ENCODE results near the gene SLC12A8. TPM values are rescaled to one million over a fixed set of nuclear protein-coding genes. Genes with fewer than 3 reads are reported as not detected.

The SLC12A8 gene
- total RNA-seq, 3 donors from 2014 or later = 0.48 to 12.5 (median 9.8) TPM

DNA sequence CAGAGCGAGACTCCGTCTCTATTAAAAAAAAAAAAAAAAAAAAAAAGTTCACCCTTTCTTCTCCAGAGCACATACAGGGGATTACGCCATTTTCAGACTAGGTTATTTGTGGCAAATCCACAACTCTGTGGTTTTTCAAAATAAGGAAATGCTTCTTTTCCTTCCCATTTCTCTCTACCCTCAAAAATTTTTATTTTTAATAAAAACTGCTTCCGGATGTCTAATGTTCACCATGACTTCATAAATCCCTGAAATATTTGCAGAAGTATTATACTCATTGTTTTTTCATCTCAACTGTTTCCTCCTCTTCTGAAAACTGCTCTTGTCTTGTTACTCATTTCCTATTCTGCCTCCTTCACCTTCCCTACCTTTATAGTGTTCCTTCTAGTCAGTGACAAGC, 45.0 kb upstream of the SLC12A8 start:
- H3K27me3 ChIP-seq = no peaks in the 10 kb centered on the region
- no peak for DNase-seq (ENCODE audit: low spot score in 2 of 2)
- intact Hi-C loops (cut with DNase I; ENCODE audit: low total_unique reads) = no loop called here
- H3K4me3 ChIP-seq = no peak overlapping the region
- peaks cover 0 to 5% of the 10 kb centered on the region in 2 donors for H3K9me3 ChIP-seq
- no peak overlapping the region for H3K27ac ChIP-seq
- no peaks in the 10 kb centered on the region for H3K36me3 ChIP-seq
- TF ChIP-seq POLR2A (IDR thresholded peaks at IDR 0.05) (no peak), POLR2AphosphoS5 (IDR thresholded peaks at IDR 0.05) (no peak)
- TF ChIP-seq, protein P1, sequence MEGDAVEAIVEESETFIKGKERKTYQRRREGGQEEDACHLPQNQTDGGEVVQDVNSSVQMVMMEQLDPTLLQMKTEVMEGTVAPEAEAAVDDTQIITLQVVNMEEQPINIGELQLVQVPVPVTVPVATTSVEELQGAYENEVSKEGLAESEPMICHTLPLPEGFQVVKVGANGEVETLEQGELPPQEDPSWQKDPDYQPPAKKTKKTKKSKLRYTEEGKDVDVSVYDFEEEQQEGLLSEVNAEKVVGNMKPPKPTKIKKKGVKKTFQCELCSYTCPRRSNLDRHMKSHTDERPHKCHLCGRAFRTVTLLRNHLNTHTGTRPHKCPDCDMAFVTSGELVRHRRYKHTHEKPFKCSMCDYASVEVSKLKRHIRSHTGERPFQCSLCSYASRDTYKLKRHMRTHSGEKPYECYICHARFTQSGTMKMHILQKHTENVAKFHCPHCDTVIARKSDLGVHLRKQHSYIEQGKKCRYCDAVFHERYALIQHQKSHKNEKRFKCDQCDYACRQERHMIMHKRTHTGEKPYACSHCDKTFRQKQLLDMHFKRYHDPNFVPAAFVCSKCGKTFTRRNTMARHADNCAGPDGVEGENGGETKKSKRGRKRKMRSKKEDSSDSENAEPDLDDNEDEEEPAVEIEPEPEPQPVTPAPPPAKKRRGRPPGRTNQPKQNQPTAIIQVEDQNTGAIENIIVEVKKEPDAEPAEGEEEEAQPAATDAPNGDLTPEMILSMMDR (IDR thresholded peaks at IDR 0.05) = no peak
- no peaks in the 10 kb centered on the region for H3K4me1 ChIP-seq

DNA sequence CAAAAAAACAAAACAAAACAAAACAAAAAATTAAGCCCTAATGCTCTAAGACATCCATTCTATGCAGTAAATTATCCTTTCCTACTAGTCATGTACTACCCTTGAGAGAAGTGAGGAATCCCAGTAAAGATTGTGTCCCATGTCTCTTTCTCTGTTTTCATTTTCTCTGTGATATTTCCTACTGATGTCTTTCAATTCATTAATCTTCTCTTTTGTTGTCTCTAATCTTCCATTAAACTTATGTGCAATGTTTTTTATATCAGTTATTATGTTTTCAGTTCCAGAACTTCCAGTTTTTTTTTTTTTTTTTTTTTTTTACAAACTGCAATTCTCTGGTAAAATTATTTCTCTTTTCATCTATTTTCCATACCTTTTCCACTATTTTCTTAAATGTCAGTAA, 44.1 kb upstream of the SLC12A8 start:
- TF ChIP-seq, protein P1 (IDR thresholded peaks at IDR 0.05) = no peak
- TF ChIP-seq POLR2AphosphoS5 (IDR thresholded peaks at IDR 0.05) (no peak), POLR2A (IDR thresholded peaks at IDR 0.05) (no peak)
- no peaks in the 10 kb centered on the region for H3K27me3 ChIP-seq
- no peak overlapping the region for H3K27ac ChIP-seq
- intact Hi-C loops (cut with DNase I; ENCODE audit: low total_unique reads) = no loop called here
- no peak for DNase-seq (ENCODE audit: low spot score in 2 of 2)
- H3K9me3 ChIP-seq = peaks cover 0 to 5% of the 10 kb centered on the region in 2 donors
- no peaks in the 10 kb centered on the region for H3K36me3 ChIP-seq
- no peak overlapping the region for H3K4me3 ChIP-seq
- H3K4me1 ChIP-seq = no peaks in the 10 kb centered on the region

- H3K36me3 ChIP-seq = no peaks in the 10 kb centered on the region
- intact Hi-C loops (cut with DNase I; ENCODE audit: low total_unique reads) = no loop called here
- no peak for TF ChIP-seq POLR2AphosphoS5 (IDR thresholded peaks at IDR 0.05)
- TF ChIP-seq, protein P1 (IDR thresholded peaks at IDR 0.05) = no peak
- TF ChIP-seq POLR2A (IDR thresholded peaks at IDR 0.05) = no peak
- H3K9me3 ChIP-seq = no peaks in the 10 kb centered on the region
- no peak overlapping the region for H3K27ac ChIP-seq
- H3K4me3 ChIP-seq = no peak overlapping the region
- no peaks in the 10 kb centered on the region for H3K27me3 ChIP-seq
- H3K4me1 ChIP-seq = no peaks in the 10 kb centered on the region
- DNase-seq (ENCODE audit: low spot score in 2 of 2) = no peak
These were observed 38.4 kb upstream of the SLC12A8 start for GRCh38 chr3:125250973-125251372.

GRCh38 chr3:125246237-125246636, 33.7 kb upstream of the SLC12A8 start:
- DNase-seq (ENCODE audit: low spot score in 2 of 2) = no peak
- Histone ChIP-seq H3K4me1 (no peaks in the 10 kb centered on the region), H3K36me3 (no peaks in the 10 kb centered on the region), H3K4me3 (no peak overlapping the region), H3K27me3 (no peaks in the 10 kb centered on the region), H3K27ac (no peak overlapping the region), H3K9me3 (no peaks in the 10 kb centered on the region)
- intact Hi-C loops (cut with DNase I; ENCODE audit: low total_unique reads) = no loop called here
- TF ChIP-seq POLR2AphosphoS5 (IDR thresholded peaks at IDR 0.05) (no peak), POLR2A (IDR thresholded peaks at IDR 0.05) (no peak)

GRCh38 chr3:125245521-125245920, 33.0 kb upstream of the SLC12A8 start:
- Histone ChIP-seq H3K27ac (no peak overlapping the region), H3K4me1 (no peaks in the 10 kb centered on the region), H3K4me3 (no peak overlapping the region), H3K9me3 (no peaks in the 10 kb centered on the region), H3K36me3 (no peaks in the 10 kb centered on the region), H3K27me3 (no peaks in the 10 kb centered on the region)
- intact Hi-C loops (cut with DNase I; ENCODE audit: low total_unique reads) = no loop called here
- no peak for DNase-seq (ENCODE audit: low spot score in 2 of 2)
- TF ChIP-seq POLR2AphosphoS5 (IDR thresholded peaks at IDR 0.05) = no peak
- TF ChIP-seq POLR2A (IDR thresholded peaks at IDR 0.05) = no peak

DNA sequence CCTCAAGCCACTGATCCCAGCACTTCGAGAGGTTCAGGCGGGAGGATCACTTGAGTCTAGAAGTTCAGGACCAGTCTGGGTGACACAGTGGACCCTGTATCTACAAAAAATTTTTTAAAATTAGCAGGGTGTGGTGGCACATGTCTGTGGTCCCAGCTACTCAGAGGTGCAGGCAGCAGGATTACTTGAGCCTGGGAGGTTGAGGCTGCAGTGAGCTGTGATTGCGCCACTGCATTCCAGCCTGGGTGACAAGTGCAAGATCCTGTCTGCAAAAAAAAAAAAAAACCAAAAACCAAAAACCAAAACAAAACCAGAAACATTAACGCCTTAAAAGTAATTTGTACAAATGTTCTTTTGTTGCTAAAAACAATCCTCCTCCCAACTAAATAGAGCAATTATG, 27.9 kb upstream of the SLC12A8 start:
- no peak overlapping the region for H3K27ac ChIP-seq
- H3K27me3 ChIP-seq = no peaks in the 10 kb centered on the region
- no peak overlapping the region for H3K4me3 ChIP-seq
- H3K9me3 ChIP-seq = no peaks in the 10 kb centered on the region
- no peaks in the 10 kb centered on the region for H3K36me3 ChIP-seq
- intact Hi-C loops (cut with DNase I; ENCODE audit: low total_unique reads) = loop anchor here (2.0 kb wide), 1 partner anchor 28 kb away; no protein-coding TSS in a partner anchor
- no peaks in the 10 kb centered on the region for H3K4me1 ChIP-seq
- no peak for DNase-seq (ENCODE audit: low spot score in 2 of 2)
- TF ChIP-seq POLR2AphosphoS5 (IDR thresholded peaks at IDR 0.05) = no peak
- TF ChIP-seq POLR2A (IDR thresholded peaks at IDR 0.05) = no peak
- TF ChIP-seq, protein P1 (IDR thresholded peaks at IDR 0.05) = no peak
